Dedifferentiated amniotic fluid mesenchymal stem cell (primary cell): ENCODE data around the gene ZNF148.

Experiments used
- DNase-seq: peaks from one replicate; pipeline ENCODE4 v3.0.0-alpha.2; 2016; ENCODE audit errors: extremely low spot score

The ZNF148 gene

DNA sequence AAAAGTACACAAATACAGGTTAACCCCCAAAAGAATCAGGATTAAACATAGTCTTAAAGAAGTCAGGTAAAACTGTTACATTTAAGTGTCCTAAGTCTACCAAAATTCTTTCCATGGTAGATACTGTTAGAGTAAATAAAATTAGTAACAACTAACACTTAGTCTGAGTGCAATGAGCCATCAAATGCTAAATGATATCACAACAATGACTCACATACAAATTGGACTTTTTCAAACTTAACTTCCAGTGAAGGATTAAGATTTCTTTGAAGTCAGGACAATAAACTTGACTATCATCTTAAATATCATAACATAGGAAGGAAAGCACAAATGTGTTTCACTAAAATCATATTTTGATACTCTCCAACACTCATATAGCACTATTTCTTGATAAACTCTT is 43.9 kb downstream of the ZNF148 start:
- DNase-seq: no peak

GRCh38 chr3:125326957-125327356 is 48.2 kb downstream of the ZNF148 start:
- no peak for DNase-seq

- DNase-seq: no peak
Measured at GRCh38 chr3:125325746-125326145, 49.4 kb downstream of the ZNF148 start.

- no peak for DNase-seq
Measured at GRCh38 chr3:125324341-125324740, 50.8 kb downstream of the ZNF148 start.

- no peak for DNase-seq
Measured at GRCh38 chr3:125322917-125323316, 52.2 kb downstream of the ZNF148 start.

DNA sequence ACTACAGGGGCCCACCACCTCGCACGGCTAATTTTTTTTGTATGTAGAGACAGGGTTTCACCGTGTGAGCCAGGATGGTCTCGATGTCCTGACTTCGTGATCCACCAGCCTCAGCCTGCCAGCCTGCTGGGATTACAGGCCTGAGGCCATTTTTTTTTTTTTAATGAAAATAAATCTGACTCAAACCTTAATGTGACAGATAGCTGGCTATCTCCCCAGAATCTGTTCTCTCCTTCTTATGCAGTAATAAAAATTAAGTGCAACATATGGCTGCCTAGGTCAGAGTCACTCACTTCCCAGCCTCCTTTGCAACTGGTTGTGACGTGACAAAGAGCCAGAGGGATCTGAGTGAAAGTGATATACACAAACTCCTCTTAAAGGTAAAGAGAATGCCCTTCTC is 53.0 kb downstream of the ZNF148 start:
- DNase-seq: no peak

- no peak for DNase-seq
Measured at GRCh38 chr3:125319765-125320164, 55.4 kb downstream of the ZNF148 start.

DNA sequence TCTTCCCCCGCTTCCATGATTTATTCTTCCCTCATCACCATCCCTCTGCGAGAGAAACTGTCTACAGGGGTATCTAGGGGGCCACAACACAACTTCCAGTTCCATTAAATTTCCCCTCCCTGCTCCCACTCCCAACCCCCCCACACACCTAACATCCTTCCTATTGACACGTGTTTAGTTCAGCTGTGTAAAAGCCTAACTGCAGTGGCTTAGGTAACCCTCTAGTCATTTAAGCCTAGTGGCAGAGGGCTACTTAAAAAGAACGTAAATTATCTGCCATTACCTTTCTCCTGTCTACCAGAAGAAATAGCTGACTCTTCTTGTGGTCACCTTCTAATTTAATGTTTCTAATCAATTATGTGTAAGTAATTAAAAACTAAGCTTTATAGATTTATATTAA is 56.3 kb downstream of the ZNF148 start:
- no peak for DNase-seq

GRCh38 chr3:125318167-125318865 is 56.8 kb downstream of the ZNF148 start:
- DNase-seq: no peak

GRCh38 chr3:125317761-125318160 is 57.4 kb downstream of the ZNF148 start:
- no peak for DNase-seq

DNA sequence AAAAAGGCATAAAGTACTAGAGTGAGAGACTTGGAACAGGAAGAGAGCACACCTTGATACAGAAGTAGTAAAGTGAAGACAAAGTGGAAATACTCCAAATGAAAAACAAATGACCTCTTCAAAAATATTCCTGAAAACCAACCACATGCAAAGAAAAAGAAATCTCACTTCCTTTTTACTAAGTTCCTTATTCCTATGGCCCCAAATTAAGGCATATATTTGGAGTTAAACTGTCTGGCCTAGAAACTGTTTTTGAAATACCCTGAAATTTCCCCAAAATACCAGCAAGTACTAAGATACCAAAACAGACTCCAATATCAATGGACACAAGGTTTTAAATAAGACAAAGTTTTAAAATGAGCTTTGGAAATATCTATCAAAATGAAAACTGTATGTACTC is 58.2 kb downstream of the ZNF148 start:
- no peak for DNase-seq

DNA sequence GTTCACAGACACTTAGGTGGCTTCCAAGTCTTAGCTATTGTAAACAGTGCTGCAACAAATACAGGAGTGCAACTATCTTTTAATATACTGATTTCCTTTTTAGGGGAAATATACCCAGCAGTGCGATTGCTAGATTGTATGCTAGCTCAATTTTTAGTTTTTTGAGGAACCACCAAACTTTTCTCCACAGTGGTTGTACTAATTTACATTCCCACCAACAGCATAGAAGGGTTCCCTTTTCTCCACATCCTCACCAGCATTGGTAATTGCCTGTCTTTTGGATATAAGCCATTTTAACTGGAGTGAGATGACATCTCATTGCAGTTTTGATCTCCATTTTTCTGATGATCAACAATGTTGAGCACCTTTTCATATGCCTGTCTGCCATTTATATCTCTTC is 58.9 kb downstream of the ZNF148 start:
- DNase-seq: no peak

- no peak for DNase-seq
Measured at GRCh38 chr3:125313060-125313635, 62.0 kb downstream of the ZNF148 start.

GRCh38 chr3:125310623-125311081 is 64.5 kb downstream of the ZNF148 start:
- DNase-seq: no peak

DNA sequence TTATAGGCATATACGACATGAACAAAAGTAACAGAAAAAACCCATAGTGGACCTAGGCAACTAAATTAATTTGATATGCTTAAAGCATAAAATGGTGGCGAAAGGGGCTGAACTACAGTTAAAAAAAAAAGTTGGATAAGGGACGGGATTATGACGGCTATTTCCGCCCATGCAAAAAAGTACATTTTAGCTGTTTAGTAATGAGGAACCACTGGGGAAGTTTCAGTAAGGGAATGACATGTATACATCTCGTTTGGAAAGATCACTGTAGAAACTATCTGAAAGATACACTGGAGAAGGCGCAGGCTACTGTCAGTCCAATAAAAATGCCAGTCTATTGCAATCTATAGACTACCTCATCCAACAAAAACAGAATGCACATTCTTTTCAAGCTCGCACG is 65.6 kb downstream of the ZNF148 start:
- no peak for DNase-seq

DNA sequence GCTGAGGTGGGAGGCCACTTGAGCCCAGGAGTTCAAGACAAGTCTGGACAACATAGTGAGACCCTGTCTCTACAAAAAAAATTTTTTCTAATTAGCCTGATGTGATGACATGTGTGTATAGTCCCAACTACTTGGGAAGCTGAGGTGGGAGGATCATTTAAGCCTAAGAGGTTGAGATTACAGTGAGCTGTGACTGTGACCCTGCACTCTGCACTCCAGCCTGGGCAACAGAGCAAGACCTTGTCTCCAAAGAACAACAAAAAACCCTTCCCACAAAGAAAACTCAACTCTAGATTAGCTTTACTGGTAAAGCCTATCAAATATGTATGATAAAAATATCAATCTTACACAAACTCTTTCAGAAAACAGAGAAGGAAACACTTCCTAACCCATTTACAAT is 68.5 kb downstream of the ZNF148 start:
- no peak for DNase-seq

- no peak for DNase-seq
Measured at GRCh38 chr3:125302932-125303331, 72.2 kb downstream of the ZNF148 start.

DNA sequence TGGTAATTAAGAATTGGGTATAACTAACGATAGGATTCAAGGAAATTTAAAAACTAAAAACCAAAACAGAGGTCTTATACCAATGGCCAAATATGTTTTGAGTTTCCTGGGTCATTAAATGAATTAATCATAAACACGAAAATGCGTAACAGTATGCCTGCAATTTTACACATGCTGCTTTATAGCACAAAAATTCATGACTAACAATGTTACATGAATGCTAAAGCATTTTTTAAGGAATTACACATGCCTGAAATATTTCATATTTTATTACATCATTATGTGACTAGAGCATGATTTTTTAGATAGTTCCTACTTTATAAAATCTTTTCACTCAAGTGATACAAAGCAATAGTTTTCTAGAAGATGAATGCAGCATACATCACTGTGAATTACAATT is 74.7 kb downstream of the ZNF148 start:
- DNase-seq: peak; percentile 77

- DNase-seq: no peak
Measured at GRCh38 chr3:125294411-125294810, 80.7 kb downstream of the ZNF148 start.

DNA sequence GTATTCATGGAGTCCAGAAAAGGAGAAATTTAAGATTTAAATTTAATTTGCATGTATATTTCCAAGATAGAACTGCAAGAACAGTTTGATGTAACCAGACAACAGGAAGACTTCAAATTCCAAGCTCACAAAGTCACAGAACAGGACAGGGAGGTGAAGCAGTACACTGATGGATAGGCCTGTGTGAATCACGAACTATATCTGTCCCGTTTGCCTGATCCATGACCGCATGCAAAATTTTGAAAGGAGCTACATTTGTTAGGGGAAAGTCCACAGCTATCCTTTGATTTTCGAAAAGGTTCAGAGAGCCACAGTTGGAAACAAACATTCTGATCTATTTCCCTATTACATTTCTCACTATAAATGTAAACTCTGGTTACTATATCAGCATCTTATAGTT is 83.1 kb downstream of the ZNF148 start:
- DNase-seq: no peak

- DNase-seq: no peak
Measured at GRCh38 chr3:125289429-125289981, 85.6 kb downstream of the ZNF148 start.

- DNase-seq: no peak
Measured at GRCh38 chr3:125287248-125287647, 87.9 kb downstream of the ZNF148 start.

- no peak for DNase-seq
Measured at GRCh38 chr3:125281381-125281780, 93.7 kb downstream of the ZNF148 start.
